Small intestine (tissue), 7 donors: ENCODE results near the gene TSSC4. TPM values are rescaled to one million over a fixed set of nuclear protein-coding genes. Genes with fewer than 3 reads are reported as not detected.

Experiments
- DNase-seq, 2 donors: peaks; one replicate each; pipeline versions ENCODE4 v3.0.0 to v3.0.0-alpha.2; 2013
- FAIRE-seq: peaks from 2 replicates; lab custom pipeline; 2012; peaks lifted over from hg19 to GRCh38; lab: Jason Lieb, UNC
- H3K27ac ChIP-seq, 3 donors: one replicate each; pipeline ENCODE4 v1.5.1; 2013; ENCODE audit warnings: low read length in 2 of 3, mild to moderate bottlenecking in 2 of 3, control low read depth in 1 of 3, inconsistent platforms in 1 of 3, low read depth in 1 of 3, moderate library complexity in 1 of 3
- H3K27me3 ChIP-seq, 3 donors: one replicate each; pipeline ENCODE4 v1.6.1; 2013; ENCODE audit warnings: low read length in 3 of 3, inconsistent platforms in 1 of 3; ENCODE audit not compliant: control insufficient read depth in 3 of 3, insufficient read depth in 3 of 3
- H3K36me3 ChIP-seq, 3 donors: one replicate each; pipeline ENCODE4 v1.6.1; 2013; ENCODE audit warnings: low read length in 3 of 3, inconsistent platforms in 1 of 3, low read depth in 1 of 3, mild to moderate bottlenecking in 1 of 3, moderate library complexity in 1 of 3; ENCODE audit not compliant: control insufficient read depth in 3 of 3, insufficient read depth in 2 of 3
- H3K4me1 ChIP-seq, 3 donors: one replicate each; pipeline ENCODE4 v1.6.1; 2013; ENCODE audit warnings: low read length in 2 of 3, inconsistent platforms in 1 of 3, low read depth in 1 of 3, mild to moderate bottlenecking in 1 of 3, moderate library complexity in 1 of 3; ENCODE audit not compliant: control insufficient read depth in 3 of 3, insufficient read depth in 2 of 3
- H3K4me3 ChIP-seq, 3 donors: one replicate each; pipeline ENCODE4 v1.5.1; 2013; ENCODE audit warnings: low read length in 3 of 3, control low read depth in 1 of 3, inconsistent platforms in 1 of 3, low read depth in 1 of 3, mild to moderate bottlenecking in 1 of 3, moderate library complexity in 1 of 3
- H3K9me3 ChIP-seq, 2 donors: one replicate each; pipeline ENCODE4 v1.6.1; 2013; ENCODE audit warnings: low read depth in 1 of 2, low read length in 1 of 2; ENCODE audit not compliant: control insufficient read depth in 2 of 2, insufficient read depth in 1 of 2
- WGBS, 3 donors: extraction: QIAGEN DNeasy Blood & Tissue Kit; methylation state at CpG; one replicate each; pipeline ENCODE4 v1.1.7; 2013; 5-methylcytosine and 5-hydroxymethylcytosine counted together
- polyA plus RNA-seq, 4 donors: library from polyadenylated mRNA; stranded (reverse) in 3 of 4; unstranded in 1 of 4; fragments of 200-250 nt in 3 of 4; fragments of 120-200 nt in 1 of 4; gene quantifications; one replicate each; pipeline versions ENCODE4 v1.2.1 to v1.2.3, GENCODE V29; 2013
- donor health status: healthy with polysubstance abuse.
- donor health status: control.
- donor health status: control.
- donor health status: Bipolar disorder and iron deficiency.
- donor health status: healthy.

The TSSC4 gene
- polyA plus RNA-seq, 4 donors: 24.2 to 113 (median 63.3) TPM

GRCh38 chr11:2413742-2414579 is 13.4 kb downstream of the TSSC4 start:
- no peaks in the 10 kb centered on the region for H3K36me3 ChIP-seq
- FAIRE-seq (no peak), DNase-seq (no peak)
- WGBS, 3 donors: 83 to 90% (median 89%) methylated on average over 36 to 43 of the region's 43 CpGs
- H3K27ac ChIP-seq: no peak overlapping the region
- peaks cover 0 to 13% (median 0%) of the 10 kb centered on the region in 3 donors for H3K4me1 ChIP-seq
- peaks cover 0 to 20% (median 0%) of the 10 kb centered on the region in 3 donors for H3K27me3 ChIP-seq
- no peak overlapping the region for H3K4me3 ChIP-seq
- H3K9me3 ChIP-seq: no peaks in the 10 kb centered on the region

GRCh38 chr11:2414616-2415015 is 14.1 kb downstream of the TSSC4 start:
- H3K4me1 ChIP-seq: peaks cover 0 to 6% (median 0%) of the 10 kb centered on the region in 3 donors
- DNase-seq (no peak), FAIRE-seq (no peak)
- H3K9me3 ChIP-seq: no peaks in the 10 kb centered on the region
- no peak overlapping the region for H3K27ac ChIP-seq
- H3K27me3 ChIP-seq: peaks cover 0 to 13% (median 0%) of the 10 kb centered on the region in 3 donors
- H3K4me3 ChIP-seq: no peak overlapping the region
- H3K36me3 ChIP-seq: no peaks in the 10 kb centered on the region
- WGBS, 3 donors: 88 to 92% (median 91%) methylated on average over 35 of the region's 35 CpGs

- no peak for FAIRE-seq
- Histone ChIP-seq H3K36me3 (no peaks in the 10 kb centered on the region), H3K27me3 (peaks cover 0 to 8% (median 0%) of the 10 kb centered on the region in 3 donors), H3K4me3 (no peak overlapping the region), H3K4me1 (peaks cover 0 to 6% (median 0%) of the 10 kb centered on the region in 3 donors), H3K9me3 (no peaks in the 10 kb centered on the region), H3K27ac (no peak overlapping the region)
- no peak for DNase-seq
- WGBS, 3 donors: 89 to 94% (median 90%) methylated on average over 25 to 28 of the region's 28 CpGs
These were observed 14.6 kb downstream of the TSSC4 start for GRCh38 chr11:2415171-2415570.

GRCh38 chr11:2415601-2416380 is 15.2 kb downstream of the TSSC4 start:
- WGBS, 3 donors: 82 to 84% (median 82%) methylated on average over 34 of the region's 34 CpGs
- no peak overlapping the region for H3K4me3 ChIP-seq
- no peak for FAIRE-seq
- H3K4me1 ChIP-seq: peaks cover 0 to 11% (median 0%) of the 10 kb centered on the region in 3 donors
- H3K36me3 ChIP-seq: no peaks in the 10 kb centered on the region
- peaks cover 0 to 1% (median 0%) of the 10 kb centered on the region in 3 donors for H3K27me3 ChIP-seq
- DNase-seq: no peak
- no peak overlapping the region for H3K27ac ChIP-seq
- no peaks in the 10 kb centered on the region for H3K9me3 ChIP-seq

GRCh38 chr11:2416765-2417164 is 16.2 kb downstream of the TSSC4 start:
- Histone ChIP-seq H3K4me3 (no peak overlapping the region), H3K9me3 (no peaks in the 10 kb centered on the region), H3K27ac (no peak overlapping the region), H3K36me3 (no peaks in the 10 kb centered on the region), H3K27me3 (no peaks in the 10 kb centered on the region), H3K4me1 (peaks cover 0 to 20% (median 0%) of the 10 kb centered on the region in 3 donors)
- DNase-seq (no peak), FAIRE-seq (no peak)
- WGBS, 3 donors: 85 to 87% (median 85%) methylated on average over 18 of the region's 18 CpGs

GRCh38 chr11:2417856-2418692 is 17.5 kb downstream of the TSSC4 start:
- WGBS, 3 donors: 70 to 80% (median 70%) methylated on average over 26 to 30 of the region's 30 CpGs
- no peak for DNase-seq
- no peak for FAIRE-seq

GRCh38 chr11:2418693-2419360 is 18.3 kb downstream of the TSSC4 start:
- Histone ChIP-seq H3K27me3 (no peaks in the 10 kb centered on the region), H3K27ac (no peak overlapping the region), H3K4me1 (peaks cover 0 to 20% (median 0%) of the 10 kb centered on the region in 3 donors), H3K36me3 (no peaks in the 10 kb centered on the region), H3K9me3 (no peaks in the 10 kb centered on the region), H3K4me3 (no peak overlapping the region)
- FAIRE-seq: no peak
- no peak for DNase-seq
- WGBS, 3 donors: 45 to 75% (median 52%) methylated on average over 21 of the region's 21 CpGs

More at GRCh38 chr11:2417856-2418692, 17.5 kb downstream of the TSSC4 start:
- H3K9me3 ChIP-seq: no peaks in the 10 kb centered on the region
- H3K4me3 ChIP-seq: no peak overlapping the region
- H3K27ac ChIP-seq: no peak overlapping the region
- H3K36me3 ChIP-seq: no peaks in the 10 kb centered on the region
- H3K4me1 ChIP-seq: peaks cover 0 to 20% (median 0%) of the 10 kb centered on the region in 3 donors
- no peaks in the 10 kb centered on the region for H3K27me3 ChIP-seq
